ENCODE measurements around the gene CTRB1. TPM values are rescaled to one million over a fixed set of nuclear protein-coding genes. Genes with fewer than 3 reads are reported as not detected.
A peak's percentile ranks its signal among the peaks of the same experiment; 100 is the strongest.

CTRB1 gene
- total and polyA plus RNA-seq, 2 of the 13 experiments (the other 11 are each of a cell fraction or from before 2014, with no cell fraction given), result not detected

DNA sequence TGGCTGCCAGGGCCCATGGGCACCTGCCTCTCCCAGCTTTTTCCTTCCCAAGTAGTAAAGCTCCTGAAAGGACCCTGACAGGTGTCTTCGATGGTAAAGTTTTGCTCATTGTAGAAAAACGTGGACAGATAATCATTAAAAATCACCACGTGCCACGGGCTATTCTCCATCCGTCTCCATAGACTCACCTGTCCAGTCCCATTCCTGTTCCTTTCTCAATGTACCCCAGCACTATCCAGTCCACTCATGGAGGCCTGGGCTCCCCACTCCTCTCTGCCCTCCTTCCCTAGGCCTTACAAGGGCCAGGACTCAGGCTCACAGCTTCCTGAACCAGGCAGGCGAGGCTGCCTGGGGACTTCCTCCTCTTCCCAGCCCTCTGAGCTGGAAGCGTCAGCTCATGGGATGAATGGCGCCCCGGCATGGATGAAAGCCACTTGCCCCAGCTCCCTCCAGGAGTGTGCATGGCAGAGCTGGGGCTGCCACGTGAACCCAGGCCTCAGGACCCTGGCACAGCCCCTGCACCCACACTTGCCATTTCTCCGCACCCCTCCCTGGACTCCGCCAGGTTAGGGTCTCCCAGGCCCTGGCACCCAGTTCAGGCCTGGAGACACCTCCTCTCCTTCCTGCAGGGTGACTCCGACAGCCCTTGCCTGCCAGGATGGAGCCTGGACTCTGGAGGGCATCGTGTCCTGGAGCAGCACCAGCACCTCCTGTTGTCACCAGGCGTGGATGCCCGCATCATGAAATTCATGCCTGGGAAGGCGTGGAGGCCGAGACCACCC, 8.8 kb downstream of the CTRB1 start (continued):
- TF ChIP-seq, protein P1, sequence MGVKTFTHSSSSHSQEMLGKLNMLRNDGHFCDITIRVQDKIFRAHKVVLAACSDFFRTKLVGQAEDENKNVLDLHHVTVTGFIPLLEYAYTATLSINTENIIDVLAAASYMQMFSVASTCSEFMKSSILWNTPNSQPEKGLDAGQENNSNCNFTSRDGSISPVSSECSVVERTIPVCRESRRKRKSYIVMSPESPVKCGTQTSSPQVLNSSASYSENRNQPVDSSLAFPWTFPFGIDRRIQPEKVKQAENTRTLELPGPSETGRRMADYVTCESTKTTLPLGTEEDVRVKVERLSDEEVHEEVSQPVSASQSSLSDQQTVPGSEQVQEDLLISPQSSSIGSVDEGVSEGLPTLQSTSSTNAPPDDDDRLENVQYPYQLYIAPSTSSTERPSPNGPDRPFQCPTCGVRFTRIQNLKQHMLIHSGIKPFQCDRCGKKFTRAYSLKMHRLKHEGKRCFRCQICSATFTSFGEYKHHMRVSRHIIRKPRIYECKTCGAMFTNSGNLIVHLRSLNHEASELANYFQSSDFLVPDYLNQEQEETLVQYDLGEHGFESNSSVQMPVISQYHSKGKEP (CRISPR knock-in tag; IDR thresholded peaks at IDR 0.05), result no peak
- TF ChIP-seq, protein P2, sequence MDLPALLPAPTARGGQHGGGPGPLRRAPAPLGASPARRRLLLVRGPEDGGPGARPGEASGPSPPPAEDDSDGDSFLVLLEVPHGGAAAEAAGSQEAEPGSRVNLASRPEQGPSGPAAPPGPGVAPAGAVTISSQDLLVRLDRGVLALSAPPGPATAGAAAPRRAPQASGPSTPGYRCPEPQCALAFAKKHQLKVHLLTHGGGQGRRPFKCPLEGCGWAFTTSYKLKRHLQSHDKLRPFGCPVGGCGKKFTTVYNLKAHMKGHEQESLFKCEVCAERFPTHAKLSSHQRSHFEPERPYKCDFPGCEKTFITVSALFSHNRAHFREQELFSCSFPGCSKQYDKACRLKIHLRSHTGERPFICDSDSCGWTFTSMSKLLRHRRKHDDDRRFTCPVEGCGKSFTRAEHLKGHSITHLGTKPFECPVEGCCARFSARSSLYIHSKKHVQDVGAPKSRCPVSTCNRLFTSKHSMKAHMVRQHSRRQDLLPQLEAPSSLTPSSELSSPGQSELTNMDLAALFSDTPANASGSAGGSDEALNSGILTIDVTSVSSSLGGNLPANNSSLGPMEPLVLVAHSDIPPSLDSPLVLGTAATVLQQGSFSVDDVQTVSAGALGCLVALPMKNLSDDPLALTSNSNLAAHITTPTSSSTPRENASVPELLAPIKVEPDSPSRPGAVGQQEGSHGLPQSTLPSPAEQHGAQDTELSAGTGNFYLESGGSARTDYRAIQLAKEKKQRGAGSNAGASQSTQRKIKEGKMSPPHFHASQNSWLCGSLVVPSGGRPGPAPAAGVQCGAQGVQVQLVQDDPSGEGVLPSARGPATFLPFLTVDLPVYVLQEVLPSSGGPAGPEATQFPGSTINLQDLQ (CRISPR knock-in tag; IDR thresholded peaks at IDR 0.05), result 0 out of 2 replicates have a peak, but pooled peaks have one; percentile 34
- TF ChIP-seq ZNF839 (CRISPR knock-in tag; IDR thresholded peaks at IDR 0.05; ENCODE audit: borderline replicate concordance) (no peak), HNRNPL (IDR thresholded peaks at IDR 0.05; ENCODE audit: low read depth, low read length) (peak; percentile 80), POLR2G (IDR thresholded peaks at IDR 0.05; ENCODE audit: low read depth, low read length) (peak; percentile 43), HMG20B (CRISPR knock-in tag; conservative IDR thresholded peaks at IDR 0.05) (no peak), AKAP8 (CRISPR knock-in tag; IDR thresholded peaks at IDR 0.05) (peak; percentile 91; the same call in 1 of the 2 replicates), ATAD3A (CRISPR knock-in tag; IDR thresholded peaks at IDR 0.05) (0 out of 2 replicates have a peak, but pooled peaks have one; percentile 63), AGO1 (IDR thresholded peaks at IDR 0.05; ENCODE audit: low read depth, low read length, poor library complexity, severe bottlenecking) (peak; percentile 70), ZBTB38 (CRISPR knock-in tag; IDR thresholded peaks at IDR 0.05) (no peak; the same call in none of the 2 replicates), ZNF557 (CRISPR knock-in tag; IDR thresholded peaks at IDR 0.05) (no peak)
- TF ChIP-seq, protein P3, sequence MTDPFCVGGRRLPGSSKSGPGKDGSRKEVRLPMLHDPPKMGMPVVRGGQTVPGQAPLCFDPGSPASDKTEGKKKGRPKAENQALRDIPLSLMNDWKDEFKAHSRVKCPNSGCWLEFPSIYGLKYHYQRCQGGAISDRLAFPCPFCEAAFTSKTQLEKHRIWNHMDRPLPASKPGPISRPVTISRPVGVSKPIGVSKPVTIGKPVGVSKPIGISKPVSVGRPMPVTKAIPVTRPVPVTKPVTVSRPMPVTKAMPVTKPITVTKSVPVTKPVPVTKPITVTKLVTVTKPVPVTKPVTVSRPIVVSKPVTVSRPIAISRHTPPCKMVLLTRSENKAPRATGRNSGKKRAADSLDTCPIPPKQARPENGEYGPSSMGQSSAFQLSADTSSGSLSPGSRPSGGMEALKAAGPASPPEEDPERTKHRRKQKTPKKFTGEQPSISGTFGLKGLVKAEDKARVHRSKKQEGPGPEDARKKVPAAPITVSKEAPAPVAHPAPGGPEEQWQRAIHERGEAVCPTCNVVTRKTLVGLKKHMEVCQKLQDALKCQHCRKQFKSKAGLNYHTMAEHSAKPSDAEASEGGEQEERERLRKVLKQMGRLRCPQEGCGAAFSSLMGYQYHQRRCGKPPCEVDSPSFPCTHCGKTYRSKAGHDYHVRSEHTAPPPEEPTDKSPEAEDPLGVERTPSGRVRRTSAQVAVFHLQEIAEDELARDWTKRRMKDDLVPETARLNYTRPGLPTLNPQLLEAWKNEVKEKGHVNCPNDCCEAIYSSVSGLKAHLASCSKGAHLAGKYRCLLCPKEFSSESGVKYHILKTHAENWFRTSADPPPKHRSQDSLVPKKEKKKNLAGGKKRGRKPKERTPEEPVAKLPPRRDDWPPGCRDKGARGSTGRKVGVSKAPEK (CRISPR knock-in tag; IDR thresholded peaks at IDR 0.05; ENCODE audit: borderline replicate concordance), result no peak
- TF ChIP-seq, protein P4, sequence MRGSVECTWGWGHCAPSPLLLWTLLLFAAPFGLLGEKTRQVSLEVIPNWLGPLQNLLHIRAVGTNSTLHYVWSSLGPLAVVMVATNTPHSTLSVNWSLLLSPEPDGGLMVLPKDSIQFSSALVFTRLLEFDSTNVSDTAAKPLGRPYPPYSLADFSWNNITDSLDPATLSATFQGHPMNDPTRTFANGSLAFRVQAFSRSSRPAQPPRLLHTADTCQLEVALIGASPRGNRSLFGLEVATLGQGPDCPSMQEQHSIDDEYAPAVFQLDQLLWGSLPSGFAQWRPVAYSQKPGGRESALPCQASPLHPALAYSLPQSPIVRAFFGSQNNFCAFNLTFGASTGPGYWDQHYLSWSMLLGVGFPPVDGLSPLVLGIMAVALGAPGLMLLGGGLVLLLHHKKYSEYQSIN (CRISPR knock-in tag; IDR thresholded peaks at IDR 0.05; ENCODE audit: borderline replicate concordance), result no peak
- TF ChIP-seq, protein P5, sequence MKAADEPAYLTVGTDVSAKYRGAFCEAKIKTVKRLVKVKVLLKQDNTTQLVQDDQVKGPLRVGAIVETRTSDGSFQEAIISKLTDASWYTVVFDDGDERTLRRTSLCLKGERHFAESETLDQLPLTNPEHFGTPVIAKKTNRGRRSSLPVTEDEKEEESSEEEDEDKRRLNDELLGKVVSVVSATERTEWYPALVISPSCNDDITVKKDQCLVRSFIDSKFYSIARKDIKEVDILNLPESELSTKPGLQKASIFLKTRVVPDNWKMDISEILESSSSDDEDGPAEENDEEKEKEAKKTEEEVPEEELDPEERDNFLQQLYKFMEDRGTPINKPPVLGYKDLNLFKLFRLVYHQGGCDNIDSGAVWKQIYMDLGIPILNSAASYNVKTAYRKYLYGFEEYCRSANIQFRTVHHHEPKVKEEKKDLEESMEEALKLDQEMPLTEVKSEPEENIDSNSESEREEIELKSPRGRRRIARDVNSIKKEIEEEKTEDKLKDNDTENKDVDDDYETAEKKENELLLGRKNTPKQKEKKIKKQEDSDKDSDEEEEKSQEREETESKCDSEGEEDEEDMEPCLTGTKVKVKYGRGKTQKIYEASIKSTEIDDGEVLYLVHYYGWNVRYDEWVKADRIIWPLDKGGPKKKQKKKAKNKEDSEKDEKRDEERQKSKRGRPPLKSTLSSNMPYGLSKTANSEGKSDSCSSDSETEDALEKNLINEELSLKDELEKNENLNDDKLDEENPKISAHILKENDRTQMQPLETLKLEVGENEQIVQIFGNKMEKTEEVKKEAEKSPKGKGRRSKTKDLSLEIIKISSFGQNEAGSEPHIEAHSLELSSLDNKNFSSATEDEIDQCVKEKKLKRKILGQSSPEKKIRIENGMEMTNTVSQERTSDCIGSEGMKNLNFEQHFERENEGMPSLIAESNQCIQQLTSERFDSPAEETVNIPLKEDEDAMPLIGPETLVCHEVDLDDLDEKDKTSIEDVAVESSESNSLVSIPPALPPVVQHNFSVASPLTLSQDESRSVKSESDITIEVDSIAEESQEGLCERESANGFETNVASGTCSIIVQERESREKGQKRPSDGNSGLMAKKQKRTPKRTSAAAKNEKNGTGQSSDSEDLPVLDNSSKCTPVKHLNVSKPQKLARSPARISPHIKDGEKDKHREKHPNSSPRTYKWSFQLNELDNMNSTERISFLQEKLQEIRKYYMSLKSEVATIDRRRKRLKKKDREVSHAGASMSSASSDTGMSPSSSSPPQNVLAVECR (CRISPR knock-in tag; IDR thresholded peaks at IDR 0.05; ENCODE audit: borderline replicate concordance), result no peak
